ENCODE results near the gene ZBTB20.
A peak's percentile ranks its signal among the peaks of the same experiment; 100 is the strongest.
"Not testable (repeated sequence)": the region's sequence is repeated elsewhere in the genome, so short reads cannot be mapped to it uniquely, and the experiment has no call there.

ZBTB20 gene

DNA sequence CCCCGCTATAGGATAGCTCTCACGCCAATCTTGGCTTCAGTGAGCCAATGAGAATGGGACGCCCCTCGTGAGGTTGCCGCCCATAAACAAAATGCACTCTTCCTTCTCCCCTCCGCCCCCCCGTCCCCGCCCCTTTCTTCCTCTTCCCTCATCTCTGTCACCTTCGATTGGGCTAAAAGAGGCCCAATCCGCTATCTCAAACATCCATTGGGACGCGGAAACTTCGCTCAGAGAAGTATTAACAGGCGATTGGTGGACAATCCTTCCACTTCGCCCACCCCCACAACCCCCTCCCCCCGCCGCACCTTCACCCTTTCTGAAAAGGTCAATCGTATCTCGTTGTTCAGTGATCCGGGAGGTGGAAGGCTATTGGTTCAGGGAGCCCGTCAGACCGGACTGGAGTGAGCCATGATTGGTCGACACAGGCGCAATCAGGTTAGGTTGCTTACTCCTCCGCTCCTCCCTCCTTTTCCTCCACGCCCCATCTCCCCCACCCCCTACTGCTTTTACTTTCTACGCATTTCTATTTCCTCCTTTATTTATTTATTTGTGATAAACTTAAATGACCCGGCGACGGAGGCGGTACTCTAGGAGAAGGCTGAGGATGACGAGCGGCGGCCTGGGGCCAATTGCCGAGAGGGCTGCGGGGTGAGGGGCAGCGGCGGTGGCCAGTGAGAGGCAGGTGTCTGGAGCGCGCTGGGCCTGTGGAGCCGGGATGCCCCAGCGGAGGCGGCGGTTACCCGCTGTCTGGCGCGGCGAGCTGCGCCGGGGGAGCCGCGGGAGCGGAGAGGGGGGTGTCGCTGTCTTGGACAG lies 447 bp upstream of the ZBTB20 start:
- peak; percentile 100 for DNase-seq

DNA sequence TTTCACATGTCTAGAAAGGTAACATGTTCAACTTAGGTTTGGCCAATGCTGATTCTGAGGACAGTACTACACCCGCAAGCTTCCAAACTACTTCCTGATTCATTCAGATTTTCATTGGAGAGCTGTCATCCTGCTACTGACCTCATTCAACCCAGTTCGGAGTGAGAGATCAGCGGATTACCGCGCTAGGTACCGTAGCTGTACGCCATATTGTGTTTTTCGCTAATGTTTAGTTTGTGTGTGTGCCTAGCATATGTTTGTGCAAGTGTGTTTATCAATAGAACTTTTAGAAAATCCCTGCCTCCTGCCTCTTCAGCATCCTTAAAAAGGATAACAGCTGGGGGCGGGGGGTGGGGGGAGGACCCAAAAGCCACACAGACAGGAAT lies 1.1 kb downstream of the ZBTB20 start:
- DNase-seq, result peak; percentile 72

DNA sequence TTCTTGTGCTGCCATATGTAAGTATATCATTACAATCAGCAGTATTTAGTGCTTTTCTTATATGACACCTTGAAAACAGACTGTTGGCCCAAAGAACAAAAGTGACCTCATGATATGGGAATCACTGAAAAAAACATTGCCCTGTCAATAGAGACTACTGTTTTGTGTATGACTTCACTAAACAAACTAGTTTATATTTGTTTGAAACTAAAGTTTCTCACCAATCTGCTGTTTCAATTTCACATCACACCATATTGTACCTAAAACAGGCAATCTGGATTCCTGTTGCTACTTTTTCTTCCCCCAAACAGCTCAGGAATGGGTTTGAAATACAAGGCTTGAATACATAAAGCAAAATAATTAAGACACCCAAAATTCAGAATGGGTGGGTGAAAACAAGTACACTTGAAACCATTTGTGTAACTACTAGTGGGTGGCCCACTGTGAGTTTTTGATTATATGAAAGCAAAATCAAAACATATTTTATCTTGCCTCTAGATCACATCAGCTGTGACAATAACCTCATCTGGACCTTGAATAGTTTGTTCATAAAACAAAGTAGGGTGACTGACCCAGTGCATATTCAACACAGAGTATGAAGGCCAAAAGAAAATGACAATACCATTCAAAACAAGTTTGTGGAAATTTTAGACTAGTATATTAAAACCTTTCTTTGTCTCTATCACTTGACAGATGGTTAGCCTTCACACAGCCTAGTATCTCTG lies 5.9 kb downstream of the ZBTB20 start:
- no peak for DNase-seq

DNA sequence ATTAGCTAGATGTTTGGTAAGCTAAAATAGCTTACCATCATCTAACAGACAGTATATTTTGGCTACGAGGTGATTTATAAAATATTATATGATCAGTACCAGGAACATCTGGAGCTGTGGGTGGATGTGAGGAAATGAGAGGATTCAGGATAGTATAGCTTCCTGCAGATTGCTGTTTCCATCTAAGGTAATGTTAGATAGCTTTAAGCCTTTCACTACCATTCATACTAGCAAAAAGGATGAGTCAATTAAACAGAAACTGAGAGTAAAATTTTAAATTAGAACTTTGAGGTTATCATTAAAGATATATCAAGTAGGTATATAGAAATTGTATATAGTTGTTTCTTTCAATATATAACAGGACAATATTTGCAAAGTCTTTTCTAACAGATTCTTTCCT lies 8.0 kb downstream of the ZBTB20 start:
- no peak for DNase-seq

DNA sequence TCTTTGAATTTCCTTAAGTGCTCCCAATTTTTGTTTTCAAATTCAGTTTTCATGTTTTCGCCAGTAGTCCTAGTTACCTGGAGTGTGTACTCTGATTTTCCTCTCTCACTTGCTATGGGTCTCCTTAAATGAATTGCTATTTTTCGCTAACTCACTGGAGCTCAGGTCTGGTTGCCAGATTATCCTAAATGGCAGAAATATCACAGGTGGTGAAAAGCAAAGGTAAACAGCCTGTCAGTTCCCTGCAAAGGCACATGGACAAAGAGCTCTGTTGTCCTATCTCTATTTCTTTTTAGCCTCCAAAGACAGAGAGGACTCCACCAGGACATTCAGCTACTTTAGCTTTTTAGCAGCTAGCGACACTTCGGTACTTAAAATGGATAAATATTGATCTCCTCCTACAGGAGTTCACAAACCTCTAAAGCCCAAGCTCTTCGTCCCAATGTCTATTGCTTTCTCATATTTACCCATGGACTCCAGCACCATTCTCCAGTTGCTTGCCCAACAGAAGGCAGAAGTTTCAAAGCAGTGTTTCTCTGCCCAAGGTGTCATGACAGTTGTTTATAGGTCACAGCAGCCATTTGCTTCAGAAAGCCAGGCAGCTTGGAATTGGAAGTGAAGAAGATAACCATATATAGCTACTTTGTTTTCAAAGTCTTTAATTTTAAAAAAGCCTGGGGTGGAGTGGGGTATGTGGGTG lies 12.3 kb downstream of the ZBTB20 start:
- DNase-seq, result no peak

DNA sequence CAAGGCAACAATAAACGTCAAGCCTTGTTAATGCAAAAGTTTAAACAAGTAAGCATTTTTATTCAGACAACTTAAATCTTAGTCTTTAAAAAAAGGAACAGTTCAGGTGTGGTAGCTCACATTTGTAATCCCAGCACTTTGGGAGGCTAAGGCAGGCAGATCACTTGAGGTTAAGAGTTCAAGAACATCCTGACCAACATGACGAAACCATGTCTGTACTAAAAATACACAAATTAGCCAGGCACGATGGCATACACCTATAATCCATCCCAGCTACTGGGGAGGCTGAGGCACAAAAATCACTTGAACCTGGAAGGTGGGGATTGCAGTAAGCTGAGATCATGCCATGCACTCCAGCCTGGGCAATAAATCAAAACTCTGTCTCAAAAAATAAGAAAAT lies 19.9 kb downstream of the ZBTB20 start:
- no peak for DNase-seq

DNA sequence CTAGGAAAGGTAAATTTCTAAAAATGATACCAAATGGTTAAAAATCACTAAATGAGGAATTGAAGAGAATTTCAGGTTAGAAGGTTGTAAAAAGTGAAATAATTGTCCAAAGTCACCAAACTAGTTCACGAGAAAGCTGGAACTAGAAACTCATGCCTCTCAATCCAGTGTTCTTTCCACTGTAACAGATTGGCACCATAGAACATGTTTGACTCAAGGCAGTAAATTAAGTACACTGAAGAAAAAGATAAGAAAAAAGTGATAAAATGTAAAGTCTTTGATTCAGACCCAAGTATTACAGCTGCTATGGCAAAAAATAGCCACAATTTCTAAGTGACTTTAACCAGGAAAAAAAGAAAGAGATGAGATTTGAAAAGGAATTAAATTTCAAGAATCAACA lies 26.5 kb downstream of the ZBTB20 start:
- DNase-seq, result no peak

DNA sequence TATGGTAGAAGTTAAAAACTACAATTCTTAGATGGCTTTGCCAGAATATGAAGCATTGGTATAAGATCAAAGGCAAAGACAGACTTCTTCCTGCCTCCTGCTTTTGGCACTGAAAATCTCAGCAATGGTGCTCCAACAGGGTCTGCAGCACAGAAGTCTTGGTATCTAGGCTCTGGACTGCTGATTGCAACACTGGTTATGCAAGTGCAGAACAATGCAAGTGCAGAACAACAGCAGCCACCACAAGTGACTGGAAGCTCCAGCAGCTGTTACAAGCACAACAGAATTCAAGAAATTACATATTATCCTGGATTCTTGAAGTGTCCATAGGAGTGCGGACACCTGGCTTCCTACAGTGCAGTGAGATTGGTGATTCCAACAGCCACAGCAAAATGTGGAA lies 33.7 kb downstream of the ZBTB20 start:
- DNase-seq, result peak; percentile 4

DNA sequence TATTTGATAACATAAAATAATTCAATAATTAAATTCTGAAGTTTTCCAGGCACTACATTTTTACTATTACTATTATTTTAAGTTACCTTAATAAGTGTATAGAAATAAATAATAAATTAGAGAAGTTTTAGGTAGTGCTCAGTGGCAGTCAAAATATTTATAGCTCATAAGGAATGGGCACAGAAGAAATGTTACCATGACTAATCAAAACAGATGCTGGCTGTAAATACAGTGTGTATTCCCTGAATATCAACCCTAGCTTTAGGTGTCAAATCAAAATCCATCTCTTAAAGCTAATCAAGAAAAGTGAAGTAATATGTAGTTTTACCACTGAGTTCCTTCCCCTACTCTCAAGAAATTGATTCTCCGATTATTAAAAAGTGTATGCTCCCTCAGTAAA lies 35.5 kb downstream of the ZBTB20 start:
- DNase-seq, result peak; percentile 10

DNA sequence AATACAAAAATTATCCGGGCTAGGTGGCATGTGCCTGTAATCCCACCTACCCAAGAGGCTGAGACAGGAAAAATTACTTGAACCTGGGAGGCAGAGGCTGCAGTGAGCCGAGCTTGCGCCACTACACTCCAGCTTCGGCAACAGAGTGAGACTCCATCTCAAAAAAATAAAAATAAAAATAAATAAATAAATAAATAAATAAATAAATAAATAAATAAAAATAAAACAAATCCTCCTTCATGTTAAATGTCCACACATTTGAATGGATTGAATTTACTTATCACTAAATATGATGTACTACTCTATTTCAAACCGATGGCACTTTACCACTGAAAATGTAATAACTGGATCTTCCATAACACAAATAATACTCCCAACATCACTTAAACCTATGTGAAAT lies 36.3 kb downstream of the ZBTB20 start:
- no peak for DNase-seq

DNA sequence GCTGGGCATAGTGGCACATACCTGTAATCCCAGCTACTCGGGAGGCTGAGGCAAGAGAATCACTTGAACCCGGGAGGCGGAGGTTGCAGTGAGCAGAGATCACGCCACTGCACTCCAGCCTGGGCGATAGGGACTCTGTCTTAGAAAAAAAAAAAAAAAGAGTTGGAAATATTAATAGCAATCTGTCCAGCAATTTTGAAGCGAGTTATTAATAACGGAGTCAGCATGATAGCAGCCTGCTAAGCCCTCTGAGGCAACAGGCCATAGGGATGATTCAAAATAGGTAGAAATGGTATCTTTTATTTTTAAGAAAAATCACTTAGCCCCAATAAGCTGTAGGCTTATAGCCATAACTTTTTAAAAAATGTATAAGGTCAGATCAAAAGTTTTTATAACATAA lies 37.0 kb downstream of the ZBTB20 start:
- not testable (repeated sequence) for DNase-seq

DNA sequence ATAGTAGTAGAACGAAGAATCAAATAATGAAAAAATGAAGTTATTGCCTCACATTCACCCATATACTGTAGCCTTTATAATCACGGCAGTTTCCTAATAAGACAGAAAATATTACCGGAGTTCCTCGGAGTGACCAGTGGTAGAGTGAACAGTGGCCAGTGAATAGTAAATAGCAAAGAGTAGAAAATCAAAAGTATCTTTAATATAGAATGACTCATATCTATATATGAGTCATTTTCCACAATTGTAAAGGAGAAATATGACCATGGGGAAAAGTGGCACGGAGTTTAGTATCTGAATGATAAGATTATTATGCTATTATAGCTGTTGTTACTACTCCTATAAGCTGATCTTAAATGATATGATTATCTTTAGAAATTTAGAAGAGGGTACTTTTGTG lies 38.5 kb downstream of the ZBTB20 start:
- DNase-seq, result no peak

DNA sequence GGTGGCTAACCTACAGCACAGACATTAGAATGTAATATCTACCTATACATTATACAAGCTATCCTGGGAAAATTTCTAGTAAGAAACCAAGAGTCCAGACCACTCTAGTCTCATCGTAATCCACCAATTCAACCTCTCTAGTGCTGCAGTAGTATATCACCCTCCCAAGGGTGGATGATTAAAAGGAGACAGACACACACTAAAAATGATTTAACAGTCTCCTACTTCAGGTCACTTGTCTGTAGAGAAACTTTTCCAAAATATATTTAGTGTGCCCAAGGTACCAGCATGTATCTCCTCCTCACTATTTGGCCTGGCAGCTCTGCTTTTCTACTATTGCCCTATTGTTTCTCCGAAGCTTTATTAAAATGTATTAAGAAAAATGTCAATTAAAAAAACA lies 45.0 kb downstream of the ZBTB20 start:
- no peak for DNase-seq

DNA sequence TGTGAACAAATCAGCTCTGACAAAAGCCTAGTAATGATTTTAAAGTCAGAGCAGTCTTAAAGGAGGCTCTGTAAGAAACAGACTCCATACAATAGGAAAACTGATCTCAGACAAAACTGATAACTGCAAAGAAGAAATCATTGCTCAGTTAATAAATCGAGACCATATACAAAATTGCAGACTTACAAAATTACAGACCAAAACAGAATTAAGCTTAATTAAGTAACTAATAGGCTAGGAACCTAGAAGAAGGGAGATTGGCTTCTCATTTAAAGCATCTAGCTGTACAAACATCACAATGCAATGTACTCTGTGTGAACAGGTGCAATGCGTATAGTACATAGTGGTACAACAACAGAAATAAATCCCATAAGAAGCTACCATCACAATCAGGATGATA lies 46.3 kb downstream of the ZBTB20 start:
- no peak for DNase-seq

DNA sequence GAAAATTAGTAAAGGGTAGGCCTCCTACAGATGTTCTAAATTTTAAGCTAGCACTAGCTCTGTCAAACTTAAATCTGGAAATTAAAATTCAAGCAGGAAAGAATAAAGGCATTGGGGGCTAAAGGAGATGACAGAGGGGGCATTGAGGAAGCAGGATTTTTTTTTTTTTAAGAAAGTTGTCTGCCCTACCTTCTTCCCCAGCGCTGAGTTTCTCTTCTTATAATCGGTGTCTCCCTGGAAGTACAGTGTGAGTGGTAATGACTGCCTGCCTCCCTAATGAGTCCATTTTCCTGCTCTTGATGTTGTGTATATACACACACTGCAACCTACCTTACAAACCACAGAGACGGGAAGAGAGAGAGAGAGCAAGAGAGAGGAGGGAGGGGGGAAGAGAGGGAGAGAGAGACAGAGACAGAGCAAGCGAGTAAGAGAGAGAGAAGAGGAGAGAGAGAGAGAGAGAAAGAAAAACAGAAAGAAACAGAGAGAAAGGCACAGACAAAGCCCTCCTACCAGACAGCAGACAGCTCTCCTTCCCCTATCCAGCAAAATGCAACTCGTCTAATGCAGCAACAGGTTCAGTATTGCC lies 47.0 kb downstream of the ZBTB20 start:
- DNase-seq, result peak; percentile 52

DNA sequence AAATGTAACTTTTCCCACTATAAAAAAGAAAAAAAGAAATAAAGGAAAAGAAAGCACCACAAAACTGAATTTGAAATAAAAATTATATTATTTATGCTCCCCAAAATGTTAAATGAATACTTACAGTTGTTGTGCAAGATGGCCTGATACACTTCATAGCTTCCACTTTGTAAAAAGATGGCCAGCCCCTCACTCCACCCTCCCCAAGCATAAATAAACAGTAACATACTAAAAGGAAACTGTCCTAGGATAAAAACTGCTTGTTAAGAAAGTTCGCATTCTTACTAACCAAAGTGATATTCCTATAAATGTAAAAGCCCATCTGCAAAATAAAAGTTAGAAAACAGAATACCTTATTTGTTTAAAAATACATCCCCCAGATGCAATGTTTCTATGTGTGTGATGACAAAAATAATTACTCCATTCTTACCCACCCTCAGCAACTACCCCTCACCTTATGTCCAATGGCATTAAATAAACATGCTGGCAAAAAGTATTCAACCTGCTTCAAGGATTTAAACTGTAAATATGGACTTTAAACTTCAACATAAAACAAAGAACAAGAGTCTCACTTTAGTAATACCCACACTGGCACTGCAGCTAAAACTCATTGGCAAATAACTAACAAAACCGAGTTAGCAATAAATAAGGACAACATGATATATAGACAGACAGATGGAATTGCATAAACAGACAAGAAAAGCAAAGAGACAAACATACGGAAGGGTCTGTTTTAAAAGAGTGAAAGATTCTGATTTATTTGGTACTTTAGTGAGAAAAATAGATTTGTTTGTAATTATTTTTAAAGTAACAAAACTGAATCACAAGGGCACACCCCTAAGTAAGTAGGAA lies 47.7 kb downstream of the ZBTB20 start:
- DNase-seq, result no peak

DNA sequence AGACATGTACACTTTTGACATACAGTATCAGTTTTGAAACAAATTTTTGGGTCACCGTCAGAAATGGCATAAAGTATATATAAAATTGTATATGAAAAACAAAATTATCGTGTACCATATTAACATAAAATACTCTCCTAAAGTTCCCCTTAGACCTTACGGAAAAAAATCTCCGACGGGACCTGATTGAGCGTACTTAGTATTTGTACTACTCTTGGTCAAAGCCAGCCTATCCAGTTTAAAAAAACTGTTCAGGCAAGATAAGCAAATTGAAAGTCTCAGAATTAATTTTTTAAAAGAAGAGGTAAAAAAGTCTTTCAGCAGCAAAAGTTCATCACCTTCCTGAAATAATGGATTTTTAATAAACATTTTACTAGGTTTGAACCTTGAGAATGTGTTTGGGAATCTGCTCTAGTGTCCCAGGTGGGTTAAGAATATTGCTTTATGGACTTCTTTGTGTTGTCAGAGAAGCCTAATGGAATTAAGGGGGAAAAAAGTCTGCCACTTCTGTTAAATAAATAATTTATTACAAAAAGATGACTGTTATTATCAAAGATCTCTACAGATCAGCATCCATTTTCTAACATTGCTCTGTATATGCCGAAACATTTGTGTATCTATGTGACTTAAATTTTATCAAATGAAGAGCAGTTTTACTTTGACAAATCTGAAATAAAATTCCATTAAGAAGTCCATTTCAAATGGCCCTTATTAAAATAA lies 48.6 kb downstream of the ZBTB20 start:
- no peak for DNase-seq

DNA sequence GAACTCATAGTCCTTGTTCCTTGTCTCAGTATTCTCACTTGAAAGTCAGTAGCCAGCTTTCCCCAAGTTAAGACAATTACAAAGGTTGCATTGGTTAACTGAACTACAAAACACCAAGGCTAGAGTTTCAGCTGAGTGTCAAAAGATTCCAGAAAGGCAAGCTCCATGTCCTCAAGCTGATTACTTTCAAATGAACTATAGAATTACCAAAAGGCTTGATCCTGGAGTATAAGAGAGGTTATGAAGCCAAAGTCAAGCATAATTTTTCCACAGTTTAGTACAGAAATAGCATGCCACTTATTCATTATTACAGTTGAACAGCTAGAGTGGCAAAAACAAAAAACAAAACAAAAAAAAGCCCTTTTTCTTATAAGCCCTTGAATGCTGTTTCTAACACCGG lies 51.9 kb downstream of the ZBTB20 start:
- no peak for DNase-seq

DNA sequence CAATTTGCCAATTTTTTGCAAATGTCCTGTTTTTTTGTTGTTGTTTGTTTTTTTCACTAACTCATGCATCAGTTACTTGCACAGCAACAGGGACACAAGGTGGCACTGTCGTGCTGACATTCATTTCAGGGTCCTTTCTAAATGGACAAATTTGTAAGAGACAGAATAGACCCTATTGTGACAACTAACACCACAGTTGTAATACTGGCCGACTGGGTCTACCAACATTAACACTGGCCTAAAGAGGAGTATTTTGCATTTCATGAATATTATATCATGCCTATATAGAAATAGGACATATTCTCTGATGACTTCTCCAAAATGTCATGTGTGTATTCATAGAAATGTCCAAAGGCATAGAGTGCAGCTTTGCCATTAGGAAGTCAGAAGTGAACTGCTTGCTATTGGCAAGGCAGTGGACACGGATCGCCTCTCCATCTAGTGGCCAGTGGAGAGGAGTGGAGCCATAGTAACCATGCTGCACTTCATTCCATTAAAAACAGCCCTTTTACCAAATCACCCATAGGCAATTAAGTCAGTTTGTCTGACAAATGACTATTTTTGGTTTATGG lies 54.8 kb downstream of the ZBTB20 start:
- DNase-seq, result peak; percentile 57

DNA sequence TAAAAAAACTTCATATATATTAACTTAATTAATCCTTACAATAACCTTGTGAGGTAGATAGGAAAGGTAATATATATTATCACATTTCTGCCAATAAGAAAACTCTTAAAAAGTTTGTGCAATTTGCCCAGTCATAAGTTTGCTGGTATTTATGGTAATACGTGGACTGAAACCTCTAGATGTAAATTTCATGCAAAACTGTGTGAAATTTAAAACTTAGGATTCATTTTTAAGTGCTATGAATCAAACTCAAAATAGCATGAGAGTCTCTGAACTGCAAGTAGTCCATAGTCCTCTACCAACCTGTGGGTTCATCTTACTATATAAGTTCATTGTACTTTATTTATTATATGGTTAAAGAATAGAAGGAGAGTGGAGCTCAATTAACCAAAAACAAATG lies 56.4 kb downstream of the ZBTB20 start:
- no peak for DNase-seq

DNA sequence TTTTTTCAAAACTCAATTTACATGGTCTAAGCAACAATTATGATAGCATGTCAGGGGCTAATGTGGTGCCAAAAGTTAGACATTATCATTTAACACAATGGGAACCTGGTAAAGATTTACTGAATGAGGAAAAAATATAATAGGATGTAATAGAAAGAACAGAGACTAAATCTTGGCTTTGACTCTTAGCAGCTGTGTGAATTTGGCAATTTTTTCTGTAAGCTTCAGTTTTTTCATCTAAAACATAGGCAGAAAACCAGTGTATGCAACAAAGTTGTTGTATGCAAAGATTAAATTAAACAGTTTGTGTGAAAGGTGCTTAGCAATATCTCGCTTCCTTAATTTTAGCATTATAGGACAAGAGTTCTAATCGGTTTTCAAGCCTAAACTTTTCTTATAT lies 57.6 kb downstream of the ZBTB20 start:
- no peak for DNase-seq

DNA sequence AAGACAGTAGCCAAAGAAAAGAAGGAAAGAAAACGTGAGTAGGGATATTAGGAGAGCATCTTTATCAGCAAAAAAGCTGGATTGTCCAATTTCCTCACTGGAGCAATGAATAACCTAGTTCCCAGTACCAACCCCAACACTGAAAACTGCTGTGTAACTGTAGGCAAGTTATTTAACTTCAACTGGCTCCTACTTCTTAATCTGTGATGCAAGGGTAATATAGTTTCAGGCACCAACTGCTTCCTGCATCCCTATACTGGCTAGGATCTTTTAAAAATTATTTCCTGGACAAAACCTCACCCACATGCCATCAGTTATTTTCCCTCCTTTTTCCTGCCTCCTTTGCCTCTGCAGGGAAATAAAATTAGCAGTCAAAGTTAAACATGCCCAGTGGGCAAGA lies 59.6 kb downstream of the ZBTB20 start:
- DNase-seq, result no peak

Measured in EL (cell line).